ENCODE data around the gene GNLY.

GNLY gene

GRCh38 chr2:85747441-85747840, 53.3 kb downstream of the GNLY start:
- no peak for DNase-seq

GRCh38 chr2:85748039-85748734, 54.0 kb downstream of the GNLY start:
- no peak for DNase-seq

Measured in NCI-H524 (cell line).